ENCODE results near the gene DENND1B. TPM values are rescaled to one million over a fixed set of nuclear protein-coding genes. Genes with fewer than 3 reads are reported as not detected.

DENND1B gene
- total and polyA plus RNA-seq, 4 donors: 1.7 to 13.7 (median 7.9) TPM

- Histone ChIP-seq H3K9me3 (ENCODE audit: control insufficient read depth in 4 of 4, low read length in 3 of 4) (peaks cover 0 to 5% (median 2%) of the 10 kb centered on the region in 4 donors), H3K4me3 (ENCODE audit: low read depth in 1 of 3, low read length in 3 of 3) (no peak overlapping the region), H3K27ac (ENCODE audit: low read depth in 1 of 2, low read length in 2 of 2) (no peak overlapping the region), H3K36me3 (ENCODE audit: control insufficient read depth in 4 of 4, insufficient read depth in 3 of 4, low read depth in 1 of 4, low read length in 3 of 4) (no peaks in the 10 kb centered on the region), H3K27me3 (ENCODE audit: control insufficient read depth in 4 of 4, insufficient read depth in 4 of 4, low read length in 3 of 4) (no peaks in the 10 kb centered on the region), H3K9ac (ENCODE audit: low read depth in 1 of 2, low read length in 2 of 2) (no peak overlapping the region), H3K4me1 (ENCODE audit: control insufficient read depth in 4 of 4, insufficient read depth in 4 of 4, low read length in 3 of 4) (peaks cover 0 to 10% (median 8%) of the 10 kb centered on the region in 4 donors)
- WGBS: 91% methylated on average over 6 of the region's 6 CpGs
- TF ChIP-seq CTCF (IDR thresholded peaks at IDR 0.05; ENCODE audit: low read depth, low read length, missing input control) (no peak), HNF4A (conservative IDR thresholded peaks at IDR 0.05) (no peak), EGR1 (IDR thresholded peaks at IDR 0.05; ENCODE audit: low read depth in 2 of 2) (no peak)
- DNase-seq (ENCODE audit: low spot score): no peak
Observed at GRCh38 chr1:197683895-197684553, 91.3 kb downstream of the DENND1B start.

- Histone ChIP-seq H3K9me3 (ENCODE audit: control insufficient read depth in 4 of 4, low read length in 3 of 4) (peaks cover 0 to 2% (median under 1%) of the 10 kb centered on the region in 4 donors), H3K4me3 (ENCODE audit: low read depth in 1 of 3, low read length in 3 of 3) (no peak overlapping the region), H3K9ac (ENCODE audit: low read depth in 1 of 2, low read length in 2 of 2) (no peak overlapping the region), H3K27ac (ENCODE audit: low read depth in 1 of 2, low read length in 2 of 2) (no peak overlapping the region), H3K27me3 (ENCODE audit: control insufficient read depth in 4 of 4, insufficient read depth in 4 of 4, low read length in 3 of 4) (no peaks in the 10 kb centered on the region), H3K4me1 (ENCODE audit: control insufficient read depth in 4 of 4, insufficient read depth in 4 of 4, low read length in 3 of 4) (peaks cover 0 to 10% (median 8%) of the 10 kb centered on the region in 4 donors), H3K36me3 (ENCODE audit: control insufficient read depth in 4 of 4, insufficient read depth in 3 of 4, low read depth in 1 of 4, low read length in 3 of 4) (no peaks in the 10 kb centered on the region)
- no peak for TF ChIP-seq EGR1 (IDR thresholded peaks at IDR 0.05; ENCODE audit: low read depth in 2 of 2)
- TF ChIP-seq TAF1 (conservative IDR thresholded peaks at IDR 0.05): no peak
- no peak for TF ChIP-seq CTCF (IDR thresholded peaks at IDR 0.05; ENCODE audit: low read depth, low read length, missing input control)
- TF ChIP-seq FOXA2 (IDR thresholded peaks at IDR 0.05): no peak
- no peak for TF ChIP-seq RAD21 (IDR thresholded peaks at IDR 0.05)
- TF ChIP-seq GABPA (IDR thresholded peaks at IDR 0.05 in 1 of 2, conservative IDR thresholded peaks at IDR 0.05 in 1 of 2): no peak
- TF ChIP-seq HNF4G (IDR thresholded peaks at IDR 0.05): no peak
- no peak for TF ChIP-seq FOXA1 (IDR thresholded peaks at IDR 0.05)
- no peak for TF ChIP-seq MAX (IDR thresholded peaks at IDR 0.05)
- no peak for TF ChIP-seq RXRA (IDR thresholded peaks at IDR 0.05)
- no peak for TF ChIP-seq HNF4A (conservative IDR thresholded peaks at IDR 0.05)
- TF ChIP-seq ZBTB33 (IDR thresholded peaks at IDR 0.05): no peak
- no peak for TF ChIP-seq REST (IDR thresholded peaks at IDR 0.05)
- TF ChIP-seq ATF3 (IDR thresholded peaks at IDR 0.05): no peak
- TF ChIP-seq NR2F2 (IDR thresholded peaks at IDR 0.05): no peak
- no peak for TF ChIP-seq JUND (IDR thresholded peaks at IDR 0.05)
- TF ChIP-seq YY1 (IDR thresholded peaks at IDR 0.05): no peak
- no peak for TF ChIP-seq SP1 (IDR thresholded peaks at IDR 0.05)
- no peak for DNase-seq (ENCODE audit: low spot score)
- WGBS: 95% methylated on average over 3 of the region's 3 CpGs
Observed at GRCh38 chr1:197683280-197683679, 92.0 kb downstream of the DENND1B start.

Data from liver (tissue), 9 donors.